HG03039 (cell line): Measurements from ENCODE around the gene TNNT3.
A peak's percentile ranks its signal among the peaks of the same experiment; 100 is the strongest.
"Not testable (repeated sequence)": the region's sequence is repeated elsewhere in the genome, so short reads cannot be mapped to it uniquely, and the experiment has no call there.

Experiments used
- ATAC-seq: cut with Tn5 transposase; IDR thresholded peaks from one replicate; pipeline ENCODE4 v1.9.1; 2021; ENCODE audit warnings: mild to moderate bottlenecking, moderate library complexity; ENCODE audit not compliant: unreplicated experiment

The TNNT3 gene

DNA sequence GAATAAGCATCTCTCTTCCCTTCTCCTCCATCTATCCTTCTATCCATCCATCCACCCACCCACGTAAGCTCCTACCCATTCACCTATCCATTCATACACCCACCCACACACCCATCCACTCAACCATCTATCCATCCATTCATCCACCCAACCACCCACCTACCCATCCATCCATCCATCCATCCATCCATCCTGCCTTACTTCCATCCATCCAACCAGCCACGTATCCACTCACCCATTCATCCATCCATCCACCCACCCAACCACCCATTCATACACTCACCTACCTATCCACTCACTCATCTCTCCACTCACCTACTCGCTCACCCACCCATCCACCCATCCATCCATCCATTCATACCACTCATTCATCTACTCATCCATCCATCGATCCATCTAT, 13.2 kb downstream of the TNNT3 start:
- no peak for ATAC-seq

- ATAC-seq, result no peak
Measured at GRCh38 chr11:1933416-1934334, 14.2 kb downstream of the TNNT3 start.

DNA sequence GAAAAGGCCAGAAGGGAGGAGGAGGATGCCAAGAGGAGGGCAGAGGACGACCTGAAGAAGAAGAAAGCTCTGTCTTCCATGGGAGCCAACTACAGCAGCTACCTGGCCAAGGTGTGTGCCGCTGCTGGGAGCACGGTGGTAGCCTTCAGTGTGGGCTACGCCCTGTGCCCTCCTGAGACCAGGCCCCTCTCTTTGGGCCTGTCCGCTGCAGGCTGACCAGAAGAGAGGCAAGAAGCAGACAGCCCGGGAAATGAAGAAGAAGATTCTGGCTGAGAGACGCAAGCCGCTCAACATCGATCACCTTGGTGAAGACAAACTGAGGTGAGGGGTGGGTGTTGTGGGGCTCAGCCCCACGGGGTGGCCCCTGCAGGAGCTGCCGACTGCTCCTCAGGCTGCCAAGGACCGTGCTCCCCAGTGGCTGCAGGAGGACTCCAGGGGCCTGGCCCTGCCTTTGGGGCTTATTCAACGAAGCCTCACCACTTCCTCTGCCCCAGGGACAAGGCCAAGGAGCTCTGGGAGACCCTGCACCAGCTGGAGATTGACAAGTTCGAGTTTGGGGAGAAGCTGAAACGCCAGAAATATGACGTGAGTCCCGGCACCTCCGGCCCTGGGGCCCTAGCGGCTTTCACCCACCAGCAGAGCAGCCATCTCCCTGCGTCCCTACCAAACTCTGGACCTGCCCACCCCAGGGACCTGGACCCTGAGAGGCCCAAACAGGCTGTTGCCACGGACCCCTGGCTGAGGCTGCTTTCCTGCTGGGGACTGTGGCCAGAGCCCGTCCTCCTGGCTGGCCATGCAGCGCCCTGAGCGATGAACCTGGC, 15.0 kb downstream of the TNNT3 start:
- ATAC-seq, result no peak

- ATAC-seq, result no peak
Measured at GRCh38 chr11:1935156-1936071, 15.9 kb downstream of the TNNT3 start.

GRCh38 chr11:1936072-1936780, 16.7 kb downstream of the TNNT3 start:
- no peak for ATAC-seq

DNA sequence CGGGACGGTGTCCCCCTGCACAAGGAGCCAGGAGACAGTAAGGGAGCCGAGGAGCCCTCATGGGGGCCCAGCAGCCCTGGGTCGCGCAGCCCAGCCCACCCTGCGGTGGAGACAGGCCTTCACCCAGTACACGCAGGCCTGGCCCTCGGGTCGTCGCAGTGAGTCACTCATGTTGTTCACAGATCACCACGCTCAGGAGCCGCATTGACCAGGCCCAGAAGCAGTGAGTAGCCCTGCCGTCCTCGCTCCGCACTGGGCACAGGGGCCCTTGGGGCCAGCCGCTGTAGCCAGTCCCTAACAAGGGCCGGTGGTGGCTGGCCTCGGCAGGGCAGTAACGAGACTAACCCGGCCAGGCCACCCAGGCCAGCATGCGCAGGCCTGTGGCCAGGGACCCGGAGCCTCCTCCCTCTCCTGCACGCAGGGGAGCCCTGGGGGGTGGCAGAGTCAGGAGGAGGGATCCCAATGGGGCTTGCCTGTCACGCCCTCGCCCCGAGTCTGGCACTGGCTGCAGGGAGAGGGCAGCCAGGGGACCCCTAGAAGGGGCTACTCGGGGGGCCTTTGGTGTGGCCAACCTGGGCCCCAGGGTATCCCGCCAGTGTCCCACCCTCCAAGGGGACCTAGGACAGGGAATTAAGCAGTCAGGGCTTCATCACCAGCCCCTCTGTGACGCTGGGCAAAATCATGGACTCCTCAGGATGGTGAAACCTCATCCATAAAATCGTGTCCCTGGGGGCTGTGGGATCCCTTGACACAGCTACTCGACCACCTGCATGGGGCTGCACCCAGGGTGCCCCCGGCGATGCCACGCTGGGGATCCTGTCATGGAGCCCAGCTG, 17.5 kb downstream of the TNNT3 start:
- no peak for ATAC-seq

- no peak for ATAC-seq
Measured at GRCh38 chr11:1937616-1938342, 18.3 kb downstream of the TNNT3 start.

GRCh38 chr11:1938343-1939005, 19.0 kb downstream of the TNNT3 start:
- no peak for ATAC-seq

DNA sequence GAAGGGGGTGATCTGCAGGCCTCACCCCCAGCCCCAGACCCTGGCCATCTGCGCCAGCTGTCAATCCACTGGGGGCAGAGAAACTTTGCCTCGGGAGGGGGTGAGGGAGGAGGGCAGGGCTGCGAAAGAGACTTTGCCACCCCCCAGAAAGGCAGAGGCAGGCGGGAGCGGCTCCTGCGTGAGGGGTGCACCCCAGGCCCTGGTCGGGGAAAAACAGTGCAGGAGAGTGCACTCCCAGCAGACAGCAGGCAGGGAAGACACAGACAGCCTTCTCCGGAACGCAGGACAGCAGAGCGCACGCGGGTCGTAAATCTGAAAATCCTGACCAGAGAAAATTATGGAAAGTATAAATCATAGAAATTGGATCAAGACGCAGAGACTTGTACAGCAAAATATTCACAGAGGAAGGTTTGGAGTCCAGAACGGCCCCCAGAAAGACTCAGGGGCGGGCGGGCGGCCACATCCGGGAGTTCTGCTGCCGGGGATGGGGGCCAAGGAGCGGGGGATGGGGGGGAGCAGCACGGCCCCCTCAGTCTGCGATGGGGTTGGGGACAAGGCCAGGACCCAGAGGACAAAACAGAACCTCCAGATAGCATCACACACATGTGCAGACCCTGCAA, 19.6 kb downstream of the TNNT3 start:
- no peak for ATAC-seq

GRCh38 chr11:1939788-1940187, 20.3 kb downstream of the TNNT3 start:
- ATAC-seq, result not testable (repeated sequence)

- ATAC-seq, result no peak
Measured at GRCh38 chr11:1942558-1943260, 23.2 kb downstream of the TNNT3 start.

DNA sequence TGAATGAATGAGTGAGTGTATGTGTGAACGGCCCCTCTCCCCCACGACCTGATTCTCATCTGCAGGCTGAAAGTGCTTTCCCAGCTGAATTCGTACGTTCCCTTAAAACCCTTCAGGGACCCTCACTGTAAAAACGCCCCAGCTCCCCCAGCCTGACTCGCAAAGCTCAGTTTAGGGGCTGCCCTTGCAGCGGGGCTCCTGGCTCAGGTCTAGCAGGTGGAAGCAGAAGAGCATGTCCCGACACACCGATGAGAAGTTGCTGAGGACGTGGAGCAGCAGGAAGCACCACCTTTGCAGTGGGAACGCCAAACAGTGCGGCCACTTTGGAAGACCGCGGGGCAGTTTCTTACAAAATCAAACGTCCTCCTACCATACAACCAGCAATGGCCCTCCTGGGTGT, 24.1 kb downstream of the TNNT3 start:
- ATAC-seq, result no peak

GRCh38 chr11:1943977-1944376, 24.5 kb downstream of the TNNT3 start:
- ATAC-seq, result no peak

DNA sequence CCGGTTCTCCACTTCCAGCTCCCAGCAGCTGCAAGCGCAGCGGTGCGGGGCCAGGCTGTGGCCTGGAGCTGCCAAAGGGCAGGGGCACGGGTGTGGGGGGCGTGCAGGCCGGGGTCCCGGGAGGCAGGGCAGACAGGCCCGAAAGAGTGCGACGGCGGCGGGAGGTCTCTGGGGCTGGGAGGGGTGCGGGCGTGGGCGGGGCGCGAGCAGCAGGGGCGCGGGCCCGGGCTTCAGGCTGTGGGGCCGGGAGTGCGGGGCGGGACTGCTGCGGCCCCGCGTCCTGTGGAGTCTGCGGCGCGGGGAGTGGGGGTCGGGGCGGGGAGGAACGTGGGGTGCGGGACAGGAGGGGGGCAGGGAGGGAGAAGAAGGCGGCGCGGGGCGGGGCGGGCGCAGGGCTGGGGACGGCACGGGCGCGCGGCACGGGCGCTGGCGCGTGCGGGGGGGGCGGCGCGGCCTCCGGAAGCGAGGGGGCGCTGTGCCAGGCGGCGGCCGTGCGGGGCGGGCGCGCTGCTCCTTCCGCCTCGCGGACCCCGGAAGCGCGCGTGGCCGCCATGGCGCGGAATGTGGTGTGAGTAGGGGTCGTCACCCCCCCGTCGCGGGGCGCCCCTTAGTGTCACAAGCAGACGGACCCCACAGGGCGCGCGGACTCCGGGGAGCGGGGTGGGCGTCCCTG, 27.4 kb downstream of the TNNT3 start, which contains the start of gene MRPL23:
Gene MRPL23 (plus strand): TSS at position 521 of the 673 bp plus-strand sequence. CDS start 31 bp downstream, at position 552.
- peak; percentile 54 for ATAC-seq

DNA sequence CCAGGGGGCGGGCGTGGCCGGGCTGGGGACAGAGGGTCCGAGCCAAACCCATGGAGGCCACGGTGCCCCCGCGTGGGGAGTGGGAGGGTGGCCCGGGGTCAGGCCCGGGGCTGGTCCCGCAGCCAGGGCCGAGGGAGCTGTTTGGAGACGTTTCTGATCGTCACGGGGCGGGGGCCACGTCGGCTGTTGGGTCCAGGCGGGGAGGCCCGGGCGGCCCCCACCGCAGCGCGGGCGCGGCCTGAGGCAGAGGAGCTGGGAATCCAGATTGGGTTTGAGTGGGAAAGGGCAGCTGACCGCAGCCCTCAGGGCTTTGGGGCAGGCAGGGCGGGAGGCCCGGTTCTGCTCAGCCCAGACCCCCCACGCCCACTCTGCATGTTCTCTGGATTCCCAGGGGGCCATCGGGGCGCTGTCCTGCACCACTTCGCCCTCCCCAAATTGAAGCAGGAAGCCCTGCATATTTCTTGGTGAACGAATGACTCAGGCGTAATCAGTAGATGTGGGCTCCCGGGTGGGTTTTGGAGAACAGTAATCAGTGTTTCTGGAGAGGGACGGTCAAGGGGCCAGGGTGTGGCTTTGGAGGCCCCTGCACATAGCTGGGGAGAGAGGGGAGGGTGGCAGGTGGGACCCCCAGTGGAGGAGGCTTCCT, 28.2 kb downstream of the TNNT3 start:
- ATAC-seq, result peak; percentile 16

GRCh38 chr11:1948389-1948788, 28.9 kb downstream of the TNNT3 start:
- no peak for ATAC-seq
